Mesendoderm (in vitro differentiated cells): ENCODE data around the gene MORF4L1.
"Not testable (repeated sequence)": the region's sequence is repeated elsewhere in the genome, so short reads cannot be mapped to it uniquely, and the experiment has no call there.

Experiments
- DNase-seq: peaks from one replicate; pipeline ENCODE4 v3.0.0; 2013
- H2AK5ac ChIP-seq: 2 replicates; pipeline ENCODE4 v1.6.1; 2013; ENCODE audit warnings: low read length, inconsistent platforms
- H2BK120ac ChIP-seq: 2 replicates; pipeline ENCODE4 v1.6.1; 2013; ENCODE audit warnings: low read depth, mild to moderate bottlenecking, low read length, moderate library complexity, mixed read lengths
- H2BK15ac ChIP-seq: replicated peaks from 2 replicates; pipeline ENCODE4 v1.6.1; 2013; ENCODE audit warnings: low read depth, mild to moderate bottlenecking, moderate library complexity
- H2BK5ac ChIP-seq: 2 replicates; pipeline ENCODE4 v1.6.1; 2013; ENCODE audit warnings: low read length, inconsistent platforms
- H3K18ac ChIP-seq: 2 replicates; pipeline ENCODE4 v1.6.1; 2013; ENCODE audit warnings: mild to moderate bottlenecking, low read length, mixed read lengths
- H3K23ac ChIP-seq: one replicate; pipeline ENCODE4 v1.6.1; 2013; ENCODE audit warnings: low read length
- H3K27ac ChIP-seq: 2 replicates; pipeline ENCODE4 v1.5.1; 2013; ENCODE audit warnings: low read depth, mild to moderate bottlenecking, inconsistent platforms, low read length, moderate library complexity
- H3K27me3 ChIP-seq: 2 replicates; pipeline ENCODE4 v1.6.1; 2013; ENCODE audit warnings: low read length, control low read depth, mild to moderate bottlenecking, inconsistent platforms; ENCODE audit not compliant: insufficient read depth, poor library complexity
- H3K36me3 ChIP-seq: 2 replicates; pipeline ENCODE4 v1.6.1; 2013; ENCODE audit warnings: low read length, inconsistent platforms; ENCODE audit not compliant: control insufficient read depth, insufficient read depth
- H3K4ac ChIP-seq: one replicate; pipeline ENCODE4 v1.6.1; 2013; ENCODE audit warnings: low read depth, mild to moderate bottlenecking, low read length, moderate library complexity
- H3K4me1 ChIP-seq: 2 replicates; pipeline ENCODE4 v1.6.1; 2013; ENCODE audit warnings: low read depth, low read length, inconsistent platforms; ENCODE audit not compliant: control insufficient read depth
- H3K4me2 ChIP-seq: 2 replicates; pipeline ENCODE4 v1.6.1; 2013; ENCODE audit warnings: low read length
- H3K4me3 ChIP-seq: 2 replicates; pipeline ENCODE4 v1.5.1; 2013; ENCODE audit warnings: mild to moderate bottlenecking, low read length
- H3K56ac ChIP-seq: one replicate; pipeline ENCODE4 v1.6.1; 2013; ENCODE audit warnings: low read length
- H3K79me1 ChIP-seq: 2 replicates; pipeline ENCODE4 v1.6.1; 2013; ENCODE audit warnings: low read length, inconsistent platforms
- H3K79me2 ChIP-seq: 2 replicates; pipeline ENCODE4 v1.6.1; 2013; ENCODE audit warnings: mild to moderate bottlenecking, low read length; ENCODE audit not compliant: control insufficient read depth, insufficient read depth
- H3K9ac ChIP-seq: 2 replicates; pipeline ENCODE4 v1.6.1; 2013; ENCODE audit warnings: low read length, inconsistent platforms
- H4K5ac ChIP-seq: one replicate; pipeline ENCODE4 v1.6.1; 2013; ENCODE audit warnings: low read length
- H4K8ac ChIP-seq: one replicate; pipeline ENCODE4 v1.6.1; 2013; ENCODE audit warnings: low read depth, mild to moderate bottlenecking, control low read depth, low read length, moderate library complexity
- WGBS: extraction: QIAGEN DNeasy Blood & Tissue Kit; methylation state at CpG from one replicate; pipeline ENCODE4 v1.1.7; 2013; ENCODE audit warnings: low lambda C conversion rate, missing lambda C conversion rate; ENCODE audit not compliant: insufficient coverage; ENCODE audit errors: extremely low coverage; 5-methylcytosine and 5-hydroxymethylcytosine counted together

MORF4L1 gene

GRCh38 chr15:78837131-78837530 lies 35.6 kb upstream of the MORF4L1 start:
- no peak overlapping the region for H3K23ac ChIP-seq
- no peak overlapping the region for H4K8ac ChIP-seq
- H3K9ac ChIP-seq: no peak overlapping the region
- no peak overlapping the region for H3K18ac ChIP-seq
- H3K4me2 ChIP-seq: no peak overlapping the region
- no peak overlapping the region for H2BK5ac ChIP-seq
- no peak for DNase-seq
- H2AK5ac ChIP-seq: no peak overlapping the region
- no peak overlapping the region for H3K4ac ChIP-seq
- no peak overlapping the region for H3K27ac ChIP-seq
- no peaks in the 10 kb centered on the region for H3K79me2 ChIP-seq
- H2BK15ac ChIP-seq: no peak overlapping the region
- no peak overlapping the region for H4K5ac ChIP-seq
- no peaks in the 10 kb centered on the region for H3K36me3 ChIP-seq
- no peak overlapping the region for H2BK120ac ChIP-seq
- no peak overlapping the region for H3K56ac ChIP-seq
- no peaks in the 10 kb centered on the region for H3K27me3 ChIP-seq
- no peaks in the 10 kb centered on the region for H3K4me1 ChIP-seq
- no CpG with 5 or more reads among the region's 2 CpGs for WGBS
- H3K79me1 ChIP-seq: no peaks in the 10 kb centered on the region
- H3K4me3 ChIP-seq: no peak overlapping the region

GRCh38 chr15:78837543-78837942 lies 35.1 kb upstream of the MORF4L1 start:
- WGBS: no CpG with 5 or more reads among the region's 8 CpGs
- Histone ChIP-seq H2BK120ac (no peak overlapping the region), H3K56ac (peak overlapping the region; percentile 25), H3K23ac (no peak overlapping the region), H3K18ac (no peak overlapping the region), H2AK5ac (no peak overlapping the region), H3K4ac (no peak overlapping the region), H3K27ac (no peak overlapping the region), H3K79me2 (no peaks in the 10 kb centered on the region), H3K4me1 (no peaks in the 10 kb centered on the region), H4K5ac (no peak overlapping the region), H2BK15ac (no peak overlapping the region), H3K79me1 (no peaks in the 10 kb centered on the region), H3K9ac (no peak overlapping the region), H3K36me3 (no peaks in the 10 kb centered on the region), H3K4me2 (no peak overlapping the region), H3K27me3 (no peaks in the 10 kb centered on the region), H4K8ac (no peak overlapping the region), H3K4me3 (no peak overlapping the region), H2BK5ac (no peak overlapping the region)
- peak; percentile 45 for DNase-seq

GRCh38 chr15:78838489-78838888 lies 34.2 kb upstream of the MORF4L1 start:
- Histone ChIP-seq H3K4me3 (no peak overlapping the region), H3K9ac (no peak overlapping the region), H3K79me1 (no peaks in the 10 kb centered on the region), H3K4me1 (no peaks in the 10 kb centered on the region), H3K18ac (no peak overlapping the region), H3K23ac (no peak overlapping the region), H3K36me3 (no peaks in the 10 kb centered on the region), H4K8ac (no peak overlapping the region), H3K56ac (no peak overlapping the region), H3K79me2 (no peaks in the 10 kb centered on the region), H2AK5ac (no peak overlapping the region), H3K27me3 (no peaks in the 10 kb centered on the region), H3K4me2 (no peak overlapping the region), H3K4ac (no peak overlapping the region), H4K5ac (no peak overlapping the region), H3K27ac (no peak overlapping the region), H2BK15ac (no peak overlapping the region), H2BK5ac (no peak overlapping the region), H2BK120ac (no peak overlapping the region)
- no CpG with 5 or more reads among the region's 3 CpGs for WGBS
- no peak for DNase-seq

GRCh38 chr15:78839151-78839550 lies 33.5 kb upstream of the MORF4L1 start:
- H3K27me3 ChIP-seq, H3K4me3 ChIP-seq, H2AK5ac ChIP-seq, H3K9ac ChIP-seq, H3K4me2 ChIP-seq, H3K23ac ChIP-seq, H2BK15ac ChIP-seq, H3K36me3 ChIP-seq, H3K79me1 ChIP-seq, H4K5ac ChIP-seq, H2BK5ac ChIP-seq, H3K27ac ChIP-seq, H3K18ac ChIP-seq, H3K4ac ChIP-seq, DNase-seq, H4K8ac ChIP-seq, H3K4me1 ChIP-seq, H2BK120ac ChIP-seq, H3K56ac ChIP-seq, H3K79me2 ChIP-seq: not testable (repeated sequence)
- WGBS: no CpG with 5 or more reads among the region's 6 CpGs

- no peaks in the 10 kb centered on the region for H3K27me3 ChIP-seq
- H3K18ac ChIP-seq: no peak overlapping the region
- no peaks in the 10 kb centered on the region for H3K79me2 ChIP-seq
- H3K79me1 ChIP-seq: no peaks in the 10 kb centered on the region
- no peak overlapping the region for H3K4ac ChIP-seq
- H3K4me2 ChIP-seq: no peak overlapping the region
- no CpG with 5 or more reads among the region's 7 CpGs for WGBS
- no peak overlapping the region for H2BK15ac ChIP-seq
- no peak overlapping the region for H2BK120ac ChIP-seq
- DNase-seq: peak; percentile 32
- no peak overlapping the region for H3K56ac ChIP-seq
- no peak overlapping the region for H3K4me3 ChIP-seq
- H3K36me3 ChIP-seq: no peaks in the 10 kb centered on the region
- H4K8ac ChIP-seq: no peak overlapping the region
- H4K5ac ChIP-seq: no peak overlapping the region
- no peaks in the 10 kb centered on the region for H3K4me1 ChIP-seq
- no peak overlapping the region for H3K27ac ChIP-seq
- no peak overlapping the region for H3K9ac ChIP-seq
- H2AK5ac ChIP-seq: no peak overlapping the region
- H2BK5ac ChIP-seq: no peak overlapping the region
- H3K23ac ChIP-seq: no peak overlapping the region
Observed at GRCh38 chr15:78840661-78841375, 31.9 kb upstream of the MORF4L1 start.

- no peak overlapping the region for H2BK120ac ChIP-seq
- no CpG with 5 or more reads among the region's 3 CpGs for WGBS
- no peaks in the 10 kb centered on the region for H3K4me1 ChIP-seq
- no peak overlapping the region for H2AK5ac ChIP-seq
- H3K56ac ChIP-seq: no peak overlapping the region
- no peak overlapping the region for H3K9ac ChIP-seq
- no peak overlapping the region for H3K18ac ChIP-seq
- no peak overlapping the region for H4K5ac ChIP-seq
- H3K36me3 ChIP-seq: no peaks in the 10 kb centered on the region
- DNase-seq: no peak
- no peaks in the 10 kb centered on the region for H3K79me2 ChIP-seq
- no peak overlapping the region for H3K23ac ChIP-seq
- no peak overlapping the region for H4K8ac ChIP-seq
- H3K4me3 ChIP-seq: no peak overlapping the region
- no peak overlapping the region for H3K4me2 ChIP-seq
- no peak overlapping the region for H2BK15ac ChIP-seq
- no peak overlapping the region for H2BK5ac ChIP-seq
- H3K4ac ChIP-seq: no peak overlapping the region
- H3K27ac ChIP-seq: no peak overlapping the region
- H3K27me3 ChIP-seq: no peaks in the 10 kb centered on the region
- no peaks in the 10 kb centered on the region for H3K79me1 ChIP-seq
Observed at GRCh38 chr15:78841376-78841706, 31.3 kb upstream of the MORF4L1 start.
